LNCAP (cell line): ENCODE results near the gene CHRD.

Source experiments
- TF ChIP-seq, protein P1 (sequence below): fragments of 450-650 bp; IDR thresholded peaks from 2 replicates; pipeline ENCODE4 v1.5.1; 2017; ENCODE audit warnings: mild to moderate bottlenecking

CHRD gene

DNA sequence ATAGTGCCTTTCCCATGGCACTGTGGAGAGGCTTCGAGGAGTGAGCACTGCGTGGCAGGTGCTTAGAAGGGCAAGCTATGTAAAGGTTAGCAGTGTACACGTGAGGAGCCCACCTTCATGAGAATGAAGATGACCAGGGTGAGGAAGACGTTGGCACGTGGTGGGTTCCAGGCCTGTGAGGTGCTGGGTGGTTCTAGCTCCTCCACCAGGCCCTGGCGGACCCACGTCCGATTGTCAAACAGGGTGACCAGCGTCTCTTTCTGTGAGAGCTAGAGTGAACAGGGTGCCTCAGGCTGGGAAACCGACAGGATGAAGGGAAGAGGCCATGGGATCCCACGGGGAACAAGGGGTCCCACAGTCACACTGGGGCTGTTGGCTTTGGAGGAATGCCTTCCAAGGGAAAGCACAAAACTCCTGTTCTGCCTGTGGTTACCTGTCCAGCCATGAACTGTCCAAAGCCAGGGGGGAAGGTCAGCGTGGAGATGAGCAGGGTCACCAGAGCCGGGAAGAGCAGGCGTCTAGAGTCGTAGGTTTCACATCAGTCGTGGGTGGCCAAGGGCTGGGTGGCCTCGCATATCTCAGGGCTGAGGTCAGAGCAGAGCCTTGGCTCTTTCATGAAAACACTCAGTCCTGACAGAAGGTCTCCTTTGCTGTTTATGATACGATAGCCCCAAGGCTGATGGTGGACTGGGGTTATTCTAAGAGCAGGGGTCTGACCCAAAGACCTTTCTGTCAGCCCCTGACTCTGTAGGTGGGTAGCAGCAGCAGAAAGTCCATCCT lies 24.4 kb upstream of the CHRD start:
- TF ChIP-seq, protein P1, sequence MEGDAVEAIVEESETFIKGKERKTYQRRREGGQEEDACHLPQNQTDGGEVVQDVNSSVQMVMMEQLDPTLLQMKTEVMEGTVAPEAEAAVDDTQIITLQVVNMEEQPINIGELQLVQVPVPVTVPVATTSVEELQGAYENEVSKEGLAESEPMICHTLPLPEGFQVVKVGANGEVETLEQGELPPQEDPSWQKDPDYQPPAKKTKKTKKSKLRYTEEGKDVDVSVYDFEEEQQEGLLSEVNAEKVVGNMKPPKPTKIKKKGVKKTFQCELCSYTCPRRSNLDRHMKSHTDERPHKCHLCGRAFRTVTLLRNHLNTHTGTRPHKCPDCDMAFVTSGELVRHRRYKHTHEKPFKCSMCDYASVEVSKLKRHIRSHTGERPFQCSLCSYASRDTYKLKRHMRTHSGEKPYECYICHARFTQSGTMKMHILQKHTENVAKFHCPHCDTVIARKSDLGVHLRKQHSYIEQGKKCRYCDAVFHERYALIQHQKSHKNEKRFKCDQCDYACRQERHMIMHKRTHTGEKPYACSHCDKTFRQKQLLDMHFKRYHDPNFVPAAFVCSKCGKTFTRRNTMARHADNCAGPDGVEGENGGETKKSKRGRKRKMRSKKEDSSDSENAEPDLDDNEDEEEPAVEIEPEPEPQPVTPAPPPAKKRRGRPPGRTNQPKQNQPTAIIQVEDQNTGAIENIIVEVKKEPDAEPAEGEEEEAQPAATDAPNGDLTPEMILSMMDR, result no peak

DNA sequence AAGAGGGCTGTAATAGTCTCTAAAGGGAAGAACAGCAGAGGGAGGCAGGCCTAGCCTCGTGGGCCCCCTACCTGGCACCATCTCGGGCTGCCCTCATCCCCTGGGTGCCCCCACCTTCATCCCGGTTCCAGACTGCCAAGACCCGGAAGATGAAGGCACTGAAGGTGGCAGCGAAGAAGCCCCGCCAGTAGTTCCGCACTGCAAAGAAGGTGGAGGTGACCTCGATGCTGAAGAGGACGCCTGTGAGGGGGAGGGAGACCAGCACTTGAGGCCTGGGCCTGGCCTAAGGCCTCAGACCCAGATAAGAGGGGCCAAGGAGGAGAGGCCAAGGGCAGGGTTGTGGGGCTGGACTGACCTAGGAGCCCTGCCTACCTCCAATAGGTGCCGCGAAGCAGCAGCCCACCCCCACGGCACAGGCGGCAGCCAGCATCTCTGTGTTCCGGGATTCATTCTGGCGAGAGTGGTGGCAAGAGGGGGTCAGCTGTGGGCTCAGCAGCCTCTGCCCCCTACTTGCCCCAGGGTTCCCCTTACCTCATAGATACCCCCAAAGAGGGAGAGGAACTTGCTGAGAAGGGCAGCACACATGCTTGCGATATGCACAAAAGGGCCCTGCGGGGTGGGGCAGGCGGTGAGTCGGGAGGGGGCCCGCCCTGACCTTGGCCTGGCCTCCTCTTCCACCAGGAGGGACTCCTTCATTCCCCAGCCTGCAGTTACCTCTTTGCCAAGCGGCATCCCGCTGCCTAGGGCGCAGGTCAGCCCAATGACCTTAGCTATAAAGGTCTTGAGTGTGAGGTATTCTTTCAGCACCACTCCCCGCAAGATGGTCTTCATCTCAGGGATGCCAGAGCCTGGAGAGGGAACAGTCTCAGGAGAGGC lies 22.4 kb upstream of the CHRD start:
- TF ChIP-seq, protein P1, result no peak

DNA sequence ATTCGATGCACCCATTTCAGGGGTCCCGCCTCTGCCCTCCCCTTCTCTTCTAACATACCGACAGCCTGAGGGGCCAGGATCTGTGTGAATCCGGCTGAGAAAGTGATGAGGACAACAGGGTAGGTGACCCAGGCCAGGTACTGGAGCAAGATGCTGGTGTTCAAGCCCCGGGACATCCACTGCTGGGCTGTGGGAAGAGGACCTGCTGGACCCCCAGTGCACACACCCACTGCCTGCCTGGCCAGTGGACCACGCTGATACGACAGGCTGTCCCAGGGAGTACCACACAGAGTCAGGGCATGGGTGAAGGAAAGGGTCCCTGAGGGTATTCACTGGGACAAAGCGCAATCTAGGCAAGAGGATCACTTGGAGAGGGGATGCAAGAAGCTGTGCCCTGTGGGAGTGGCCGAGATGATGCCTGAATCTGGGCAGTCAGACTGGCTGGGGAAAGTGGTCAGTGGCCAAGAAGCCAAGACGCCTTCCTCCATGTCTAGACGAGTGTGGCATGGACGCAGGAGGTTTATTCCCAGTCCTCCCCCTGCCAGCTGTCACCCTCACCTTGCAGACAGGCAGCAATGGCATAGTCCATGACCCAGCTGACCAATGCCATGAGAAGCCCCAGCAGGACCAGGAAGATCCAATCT lies 21.6 kb upstream of the CHRD start:
- TF ChIP-seq, protein P1, result no peak

DNA sequence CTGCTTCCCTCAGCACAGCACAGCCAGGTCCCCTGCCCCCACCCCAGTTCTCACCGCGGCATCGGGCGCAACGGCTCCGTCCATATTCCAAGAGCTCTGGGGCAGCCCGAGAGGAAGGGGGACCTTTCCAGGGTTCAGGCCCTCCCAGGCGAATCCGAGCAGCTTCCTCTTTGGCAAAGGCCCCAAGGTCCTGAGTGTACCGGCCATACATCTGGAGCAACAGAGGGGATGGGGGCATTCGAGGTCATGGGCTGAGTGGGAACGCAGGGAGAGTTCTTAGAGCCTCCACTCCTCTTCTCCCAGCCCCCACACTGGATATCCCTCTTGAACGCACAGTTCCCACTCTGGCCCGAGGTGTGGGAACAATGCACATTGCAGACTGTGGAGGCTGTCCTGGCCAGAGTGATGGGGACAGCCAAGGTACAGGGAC lies 20.9 kb upstream of the CHRD start:
- TF ChIP-seq, protein P1, result no peak

DNA sequence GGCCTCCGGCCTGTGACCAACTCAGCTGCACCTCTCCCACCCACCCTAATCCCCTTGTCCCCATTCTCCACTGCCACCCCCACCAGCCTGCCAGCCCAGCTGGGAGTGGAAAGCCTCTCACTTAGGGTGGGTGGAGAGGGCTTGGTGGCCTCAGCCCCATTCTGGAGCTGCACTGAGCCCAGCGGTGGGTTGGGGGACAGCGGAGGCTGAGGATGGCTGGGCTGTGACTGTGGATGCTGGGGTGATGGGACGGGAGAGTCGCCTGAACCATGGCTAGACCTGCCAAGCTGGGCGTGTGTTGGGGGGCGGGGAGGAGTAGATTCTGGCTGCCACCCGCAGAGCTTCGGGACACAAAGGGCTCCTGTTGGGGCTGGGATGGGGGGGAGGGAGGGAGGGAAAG lies 20.2 kb upstream of the CHRD start:
- TF ChIP-seq, protein P1, result no peak

DNA sequence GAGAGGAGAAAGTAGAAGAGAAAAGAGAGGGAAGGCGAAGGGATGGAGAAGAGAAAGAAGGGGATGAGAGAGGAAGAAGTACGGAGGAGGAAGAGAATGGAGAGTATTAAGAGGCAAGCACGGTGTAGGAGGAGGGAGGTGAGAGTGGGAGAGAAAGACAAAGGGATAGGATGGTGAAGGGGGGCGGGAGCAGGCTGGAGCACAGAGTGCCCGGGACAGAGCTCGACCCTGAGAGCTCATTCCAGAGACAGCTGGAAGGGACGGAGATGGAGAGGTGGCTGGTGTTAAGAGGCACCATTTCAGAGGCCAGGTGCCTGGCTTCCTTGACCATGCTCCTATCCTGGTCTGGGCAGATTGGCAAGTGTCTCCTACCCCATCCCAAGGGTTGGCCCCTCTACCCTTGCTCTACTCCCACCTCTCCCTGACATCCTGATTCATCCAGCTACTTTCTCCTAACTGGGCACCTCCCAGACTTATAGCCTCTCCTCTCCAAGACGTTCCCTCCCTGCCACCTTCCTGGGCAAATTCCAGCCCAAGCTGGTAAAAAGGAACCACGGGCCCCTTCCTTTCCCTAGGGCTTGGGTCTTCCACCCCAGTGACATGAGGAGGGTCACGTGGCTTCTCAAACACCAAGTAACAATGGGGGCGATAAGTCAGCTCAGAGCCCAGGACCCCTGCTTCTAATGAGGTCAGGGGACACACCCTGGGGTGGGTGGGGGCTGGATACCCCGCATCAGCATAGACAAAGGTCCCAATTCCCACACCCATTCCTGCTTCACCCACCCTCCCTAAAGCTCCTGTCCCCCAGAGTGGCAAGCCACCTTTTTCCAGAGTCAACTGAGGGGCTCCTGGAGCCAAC lies 19.6 kb upstream of the CHRD start:
- TF ChIP-seq, protein P1, result no peak
